Tibial nerve (tissue), 4 donors: Measurements from ENCODE around the gene GET3. TPM values are rescaled to one million over a fixed set of nuclear protein-coding genes. Genes with fewer than 3 reads are reported as not detected.
"Not testable (repeated sequence)": the region's sequence is repeated elsewhere in the genome, so short reads cannot be mapped to it uniquely, and the experiment has no call there.

ENCODE experiments used
- DNase-seq, 2 donors: peaks; one replicate each; pipeline ENCODE4 v3.0.0-alpha.2; 2019; ENCODE audit warnings: low spot score in 2 of 2
- H3K27ac ChIP-seq, 4 donors: fragments of 200-600 bp; sonication (generic) in 3 of 4; one replicate each; pipeline ENCODE4 v1.5.1; 2017 to 2019; ENCODE audit warnings: mild to moderate bottlenecking in 1 of 4
- H3K27me3 ChIP-seq, 2 donors: fragments of 200-600 bp; sonication (generic) in 1 of 2; one replicate each; pipeline versions ENCODE4 v1.5.1 to v1.6.0; 2017 to 2019
- H3K36me3 ChIP-seq, 3 donors: fragments of 200-600 bp; sonication (generic); one replicate each; pipeline ENCODE4 v1.5.1; 2018 to 2019
- H3K4me1 ChIP-seq, 4 donors: fragments of 200-600 bp; sonication (generic) in 3 of 4; one replicate each; pipeline ENCODE4 v1.5.1; 2017 to 2019
- H3K4me3 ChIP-seq, 4 donors: fragments of 200-600 bp; sonication (generic) in 3 of 4; one replicate each; pipeline ENCODE4 v1.5.1; 2017 to 2019; ENCODE audit warnings: mild to moderate bottlenecking in 1 of 4, moderate library complexity in 1 of 4
- H3K9me3 ChIP-seq, 4 donors: fragments of 200-600 bp; sonication (generic) in 3 of 4; one replicate each; pipeline ENCODE4 v1.5.1; 2017 to 2019
- EP300 ChIP-seq, 2 donors: sonication (generic); formaldehyde crosslinking; IDR thresholded peaks; one replicate each; pipeline ENCODE4 v1.6.1; 2017; ENCODE audit warnings: antibody characterized with exemption in 2 of 2, mild to moderate bottlenecking in 1 of 2
- POLR2A ChIP-seq, 2 donors: fragments of 450-650 bp; IDR thresholded peaks; one replicate each; pipeline ENCODE4 v1.6.1; 2017; ENCODE audit warnings: antibody characterized with exemption in 2 of 2, mild to moderate bottlenecking in 2 of 2, moderate library complexity in 2 of 2
- WGBS, 2 donors: methylation state at CpG; one replicate each; pipeline ENCODE4 v1.1.5; 2018; 5-methylcytosine and 5-hydroxymethylcytosine counted together
- total RNA-seq, 4 donors: library from RNA; depleted of rRNA; stranded (reverse); fragments of >200 nt; gene quantifications; one replicate each; pipeline ENCODE4 v1.1.0, GENCODE V29; 2016
- TF ChIP-seq, protein P1 (sequence below), 5 experiments: fragments of 200-600 bp in 3 of 5; fragments of 450-650 bp in 2 of 5; sonication (generic) in 3 of 5; IDR thresholded peaks; one replicate each; pipeline ENCODE4 v1.5.1; 2016 to 2019; ENCODE audit warnings: antibody characterized with exemption in 5 of 5, mild to moderate bottlenecking in 3 of 5, moderate library complexity in 2 of 5

Gene GET3
- total RNA-seq, 4 donors from 2014 or later, result 22.6 to 40.4 (median 36.3) TPM

- TF ChIP-seq, protein P1, sequence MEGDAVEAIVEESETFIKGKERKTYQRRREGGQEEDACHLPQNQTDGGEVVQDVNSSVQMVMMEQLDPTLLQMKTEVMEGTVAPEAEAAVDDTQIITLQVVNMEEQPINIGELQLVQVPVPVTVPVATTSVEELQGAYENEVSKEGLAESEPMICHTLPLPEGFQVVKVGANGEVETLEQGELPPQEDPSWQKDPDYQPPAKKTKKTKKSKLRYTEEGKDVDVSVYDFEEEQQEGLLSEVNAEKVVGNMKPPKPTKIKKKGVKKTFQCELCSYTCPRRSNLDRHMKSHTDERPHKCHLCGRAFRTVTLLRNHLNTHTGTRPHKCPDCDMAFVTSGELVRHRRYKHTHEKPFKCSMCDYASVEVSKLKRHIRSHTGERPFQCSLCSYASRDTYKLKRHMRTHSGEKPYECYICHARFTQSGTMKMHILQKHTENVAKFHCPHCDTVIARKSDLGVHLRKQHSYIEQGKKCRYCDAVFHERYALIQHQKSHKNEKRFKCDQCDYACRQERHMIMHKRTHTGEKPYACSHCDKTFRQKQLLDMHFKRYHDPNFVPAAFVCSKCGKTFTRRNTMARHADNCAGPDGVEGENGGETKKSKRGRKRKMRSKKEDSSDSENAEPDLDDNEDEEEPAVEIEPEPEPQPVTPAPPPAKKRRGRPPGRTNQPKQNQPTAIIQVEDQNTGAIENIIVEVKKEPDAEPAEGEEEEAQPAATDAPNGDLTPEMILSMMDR (IDR thresholded peaks at IDR 0.05), result no peak
- TF ChIP-seq EP300 (IDR thresholded peaks at IDR 0.05) (no peak), POLR2A (IDR thresholded peaks at IDR 0.05) (no peak)
- peaks cover 0 to 100% (median 41%) of the 10 kb centered on the region in 3 donors for H3K36me3 ChIP-seq
- no peaks in the 10 kb centered on the region for H3K4me1 ChIP-seq
- H3K9me3 ChIP-seq, result no peaks in the 10 kb centered on the region
- no peaks in the 10 kb centered on the region for H3K27me3 ChIP-seq
- H3K27ac ChIP-seq, result no peak overlapping the region
- no peak overlapping the region for H3K4me3 ChIP-seq
- WGBS, 2 donors, result 87 to 91% methylated on average over 13 of the region's 13 CpGs
- no peak for DNase-seq
Measured at GRCh38 chr19:12706332-12706718, 31.0 kb upstream of the GET3 start.

GRCh38 chr19:12708641-12709040 lies 28.7 kb upstream of the GET3 start:
- peaks cover 0 to 97% (median 42%) of the 10 kb centered on the region in 3 donors for H3K36me3 ChIP-seq
- TF ChIP-seq, protein P1 (IDR thresholded peaks at IDR 0.05), result no peak
- TF ChIP-seq EP300 (IDR thresholded peaks at IDR 0.05) (no peak), POLR2A (IDR thresholded peaks at IDR 0.05) (no peak)
- no peak for DNase-seq
- H3K27me3 ChIP-seq, result no peaks in the 10 kb centered on the region
- no peaks in the 10 kb centered on the region for H3K4me1 ChIP-seq
- H3K27ac ChIP-seq, result no peak overlapping the region
- H3K4me3 ChIP-seq, result no peak overlapping the region
- H3K9me3 ChIP-seq, result no peaks in the 10 kb centered on the region
- WGBS, 2 donors, result 93 to 98% methylated on average over 8 of the region's 8 CpGs

- no peak overlapping the region for H3K4me3 ChIP-seq
- no peak for TF ChIP-seq POLR2A (IDR thresholded peaks at IDR 0.05)
- TF ChIP-seq, protein P1 (IDR thresholded peaks at IDR 0.05), result no peak
- TF ChIP-seq EP300 (IDR thresholded peaks at IDR 0.05), result no peak
- no peak overlapping the region for H3K27ac ChIP-seq
- H3K36me3 ChIP-seq, result peaks cover 8 to 97% (median 39%) of the 10 kb centered on the region in 3 donors
- DNase-seq, result no peak
- H3K9me3 ChIP-seq, result no peaks in the 10 kb centered on the region
- H3K4me1 ChIP-seq, result no peaks in the 10 kb centered on the region
- 95% methylated on average over 13 to 17 of the region's 17 CpGs for WGBS, 2 donors
- H3K27me3 ChIP-seq, result no peaks in the 10 kb centered on the region
Measured at GRCh38 chr19:12711187-12711586, 26.1 kb upstream of the GET3 start.

DNA sequence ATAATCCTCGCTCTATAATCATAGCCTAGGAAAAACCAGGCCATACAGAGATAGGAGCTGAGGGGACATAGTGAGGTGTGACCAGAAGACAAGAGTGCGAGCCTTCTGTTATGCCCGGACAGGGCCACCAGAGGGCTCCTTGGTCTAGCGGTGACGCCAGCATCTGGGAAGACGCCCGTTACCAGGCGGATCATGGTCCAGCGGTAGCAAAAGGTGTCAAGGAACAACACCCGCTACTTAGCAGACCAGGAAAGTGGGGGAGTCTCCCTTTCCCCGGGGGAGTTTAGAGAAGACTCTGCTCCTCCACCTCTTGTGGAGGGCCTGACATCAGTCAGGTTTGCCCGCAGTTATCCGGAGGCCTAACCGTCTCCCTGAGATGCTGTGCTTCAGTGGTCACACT lies 25.2 kb upstream of the GET3 start:
- DNase-seq, H3K27me3 ChIP-seq, H3K4me3 ChIP-seq, H3K4me1 ChIP-seq, H3K9me3 ChIP-seq, H3K27ac ChIP-seq: not testable (repeated sequence)
- 38 to 57% methylated on average over 7 to 11 of the region's 14 CpGs for WGBS, 2 donors
- H3K36me3 ChIP-seq, result peaks cover 8 to 97% (median 32%) of the 10 kb centered on the region in 3 donors
- TF ChIP-seq, protein P1 (IDR thresholded peaks at IDR 0.05), result peak in 3 of 5 experiments; percentile 15 to 37 (median 27)

GRCh38 chr19:12713304-12713703 lies 24.0 kb upstream of the GET3 start:
- DNase-seq, H3K4me3 ChIP-seq, H3K9me3 ChIP-seq, H3K27ac ChIP-seq, H3K4me1 ChIP-seq, H3K27me3 ChIP-seq: not testable (repeated sequence)
- WGBS, 2 donors, result 95 to 96% methylated on average over 9 of the region's 9 CpGs
- peaks cover 8 to 95% (median 32%) of the 10 kb centered on the region in 3 donors for H3K36me3 ChIP-seq

DNA sequence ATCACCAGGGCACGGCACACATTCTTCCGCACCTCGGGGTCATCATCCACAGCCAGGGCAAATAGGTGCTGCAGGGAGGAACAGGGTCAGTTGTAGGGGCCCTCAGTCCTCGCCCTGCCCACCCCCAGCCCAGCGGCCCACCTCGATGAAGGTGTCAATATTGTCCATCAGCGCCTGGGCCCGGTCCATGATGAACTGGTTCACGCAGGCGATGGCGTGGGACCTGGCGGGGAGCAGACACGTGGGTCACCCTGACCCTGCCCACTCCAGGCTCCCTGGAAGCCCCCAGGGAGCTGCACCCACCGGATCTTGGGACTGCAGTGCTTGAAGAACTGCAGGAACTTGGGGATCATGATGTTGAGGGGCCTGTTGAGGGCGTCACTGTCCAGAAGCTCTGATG lies 22.2 kb upstream of the GET3 start:
- TF ChIP-seq, protein P1 (IDR thresholded peaks at IDR 0.05), result no peak
- TF ChIP-seq EP300 (IDR thresholded peaks at IDR 0.05), result no peak
- no peak for TF ChIP-seq POLR2A (IDR thresholded peaks at IDR 0.05)
- peaks cover 0 to 22% (median 3%) of the 10 kb centered on the region in 4 donors for H3K4me1 ChIP-seq
- no peaks in the 10 kb centered on the region for H3K9me3 ChIP-seq
- DNase-seq, result no peak
- WGBS, 2 donors, result 82 to 84% methylated on average over 11 of the region's 15 CpGs
- H3K4me3 ChIP-seq, result no peak overlapping the region
- no peaks in the 10 kb centered on the region for H3K27me3 ChIP-seq
- no peak overlapping the region for H3K27ac ChIP-seq
- peaks cover 8 to 88% (median 32%) of the 10 kb centered on the region in 3 donors for H3K36me3 ChIP-seq
